ENCODE results near the gene ECHDC3.

ECHDC3 gene

GRCh38 chr10:11775412-11775811, 33.2 kb downstream of the ECHDC3 start:
- H3K36me3 ChIP-seq (ENCODE audit: control insufficient read depth, insufficient read depth, low read length): no peaks in the 10 kb centered on the region
- no peaks in the 10 kb centered on the region for H3K4me1 ChIP-seq (ENCODE audit: control insufficient read depth, insufficient read depth, low read length)
- no peaks in the 10 kb centered on the region for H3K27me3 ChIP-seq (ENCODE audit: control insufficient read depth, insufficient read depth, low read length)
- H3K4me3 ChIP-seq (ENCODE audit: low read depth, low read length): no peak overlapping the region
- H3K9me3 ChIP-seq (ENCODE audit: control insufficient read depth, insufficient read depth, low read length): no peaks in the 10 kb centered on the region
- H3K9ac ChIP-seq (ENCODE audit: low read depth, low read length): no peak overlapping the region

GRCh38 chr10:11776080-11776479, 33.9 kb downstream of the ECHDC3 start:
- Histone ChIP-seq H3K9ac (ENCODE audit: low read depth, low read length) (no peak overlapping the region), H3K4me3 (ENCODE audit: low read depth, low read length) (no peak overlapping the region), H3K4me1 (ENCODE audit: control insufficient read depth, insufficient read depth, low read length) (no peaks in the 10 kb centered on the region), H3K36me3 (ENCODE audit: control insufficient read depth, insufficient read depth, low read length) (no peaks in the 10 kb centered on the region), H3K9me3 (ENCODE audit: control insufficient read depth, insufficient read depth, low read length) (no peaks in the 10 kb centered on the region), H3K27me3 (ENCODE audit: control insufficient read depth, insufficient read depth, low read length) (no peaks in the 10 kb centered on the region)

GRCh38 chr10:11781114-11781513, 38.9 kb downstream of the ECHDC3 start:
- Histone ChIP-seq H3K9ac (ENCODE audit: low read depth, low read length) (no peak overlapping the region), H3K36me3 (ENCODE audit: control insufficient read depth, insufficient read depth, low read length) (no peaks in the 10 kb centered on the region), H3K9me3 (ENCODE audit: control insufficient read depth, insufficient read depth, low read length) (no peaks in the 10 kb centered on the region), H3K27me3 (ENCODE audit: control insufficient read depth, insufficient read depth, low read length) (no peaks in the 10 kb centered on the region), H3K4me3 (ENCODE audit: low read depth, low read length) (no peak overlapping the region), H3K4me1 (ENCODE audit: control insufficient read depth, insufficient read depth, low read length) (no peaks in the 10 kb centered on the region)

- no peaks in the 10 kb centered on the region for H3K36me3 ChIP-seq (ENCODE audit: control insufficient read depth, insufficient read depth, low read length)
- H3K9me3 ChIP-seq (ENCODE audit: control insufficient read depth, insufficient read depth, low read length): no peaks in the 10 kb centered on the region
- no peaks in the 10 kb centered on the region for H3K27me3 ChIP-seq (ENCODE audit: control insufficient read depth, insufficient read depth, low read length)
- no peak overlapping the region for H3K4me3 ChIP-seq (ENCODE audit: low read depth, low read length)
- no peak overlapping the region for H3K9ac ChIP-seq (ENCODE audit: low read depth, low read length)
- H3K4me1 ChIP-seq (ENCODE audit: control insufficient read depth, insufficient read depth, low read length): no peaks in the 10 kb centered on the region
Measured at GRCh38 chr10:11782793-11783557, 40.8 kb downstream of the ECHDC3 start.

GRCh38 chr10:11783558-11783865, 41.3 kb downstream of the ECHDC3 start:
- no peaks in the 10 kb centered on the region for H3K4me1 ChIP-seq (ENCODE audit: control insufficient read depth, insufficient read depth, low read length)
- no peak overlapping the region for H3K9ac ChIP-seq (ENCODE audit: low read depth, low read length)
- H3K9me3 ChIP-seq (ENCODE audit: control insufficient read depth, insufficient read depth, low read length): no peaks in the 10 kb centered on the region
- H3K4me3 ChIP-seq (ENCODE audit: low read depth, low read length): no peak overlapping the region
- H3K27me3 ChIP-seq (ENCODE audit: control insufficient read depth, insufficient read depth, low read length): no peaks in the 10 kb centered on the region
- no peaks in the 10 kb centered on the region for H3K36me3 ChIP-seq (ENCODE audit: control insufficient read depth, insufficient read depth, low read length)

- no peak overlapping the region for H3K4me3 ChIP-seq (ENCODE audit: low read depth, low read length)
- H3K9ac ChIP-seq (ENCODE audit: low read depth, low read length): no peak overlapping the region
- no peaks in the 10 kb centered on the region for H3K9me3 ChIP-seq (ENCODE audit: control insufficient read depth, insufficient read depth, low read length)
- H3K36me3 ChIP-seq (ENCODE audit: control insufficient read depth, insufficient read depth, low read length): no peaks in the 10 kb centered on the region
- no peaks in the 10 kb centered on the region for H3K27me3 ChIP-seq (ENCODE audit: control insufficient read depth, insufficient read depth, low read length)
- no peaks in the 10 kb centered on the region for H3K4me1 ChIP-seq (ENCODE audit: control insufficient read depth, insufficient read depth, low read length)
Measured at GRCh38 chr10:11787374-11787773, 45.2 kb downstream of the ECHDC3 start.

GRCh38 chr10:11787846-11788245, 45.7 kb downstream of the ECHDC3 start:
- Histone ChIP-seq H3K27me3 (ENCODE audit: control insufficient read depth, insufficient read depth, low read length) (no peaks in the 10 kb centered on the region), H3K9ac (ENCODE audit: low read depth, low read length) (no peak overlapping the region), H3K4me1 (ENCODE audit: control insufficient read depth, insufficient read depth, low read length) (no peaks in the 10 kb centered on the region), H3K36me3 (ENCODE audit: control insufficient read depth, insufficient read depth, low read length) (no peaks in the 10 kb centered on the region), H3K4me3 (ENCODE audit: low read depth, low read length) (no peak overlapping the region), H3K9me3 (ENCODE audit: control insufficient read depth, insufficient read depth, low read length) (no peaks in the 10 kb centered on the region)

- H3K27me3 ChIP-seq (ENCODE audit: control insufficient read depth, insufficient read depth, low read length): no peaks in the 10 kb centered on the region
- H3K4me3 ChIP-seq (ENCODE audit: low read depth, low read length): no peak overlapping the region
- no peak overlapping the region for H3K9ac ChIP-seq (ENCODE audit: low read depth, low read length)
- H3K4me1 ChIP-seq (ENCODE audit: control insufficient read depth, insufficient read depth, low read length): no peaks in the 10 kb centered on the region
- H3K36me3 ChIP-seq (ENCODE audit: control insufficient read depth, insufficient read depth, low read length): no peaks in the 10 kb centered on the region
- no peaks in the 10 kb centered on the region for H3K9me3 ChIP-seq (ENCODE audit: control insufficient read depth, insufficient read depth, low read length)
Measured at GRCh38 chr10:11789306-11789705, 47.1 kb downstream of the ECHDC3 start.

GRCh38 chr10:11789956-11790355, 47.8 kb downstream of the ECHDC3 start:
- no peaks in the 10 kb centered on the region for H3K36me3 ChIP-seq (ENCODE audit: control insufficient read depth, insufficient read depth, low read length)
- no peak overlapping the region for H3K4me3 ChIP-seq (ENCODE audit: low read depth, low read length)
- H3K9me3 ChIP-seq (ENCODE audit: control insufficient read depth, insufficient read depth, low read length): no peaks in the 10 kb centered on the region
- no peak overlapping the region for H3K9ac ChIP-seq (ENCODE audit: low read depth, low read length)
- no peaks in the 10 kb centered on the region for H3K27me3 ChIP-seq (ENCODE audit: control insufficient read depth, insufficient read depth, low read length)
- H3K4me1 ChIP-seq (ENCODE audit: control insufficient read depth, insufficient read depth, low read length): no peaks in the 10 kb centered on the region

- Histone ChIP-seq H3K27me3 (ENCODE audit: control insufficient read depth, insufficient read depth, low read length) (no peaks in the 10 kb centered on the region), H3K4me3 (ENCODE audit: low read depth, low read length) (no peak overlapping the region), H3K9ac (ENCODE audit: low read depth, low read length) (no peak overlapping the region), H3K36me3 (ENCODE audit: control insufficient read depth, insufficient read depth, low read length) (no peaks in the 10 kb centered on the region), H3K4me1 (ENCODE audit: control insufficient read depth, insufficient read depth, low read length) (no peaks in the 10 kb centered on the region), H3K9me3 (ENCODE audit: control insufficient read depth, insufficient read depth, low read length) (no peaks in the 10 kb centered on the region)
Measured at GRCh38 chr10:11793762-11794479, 51.7 kb downstream of the ECHDC3 start.

- Histone ChIP-seq H3K27me3 (ENCODE audit: control insufficient read depth, insufficient read depth, low read length) (no peaks in the 10 kb centered on the region), H3K4me1 (ENCODE audit: control insufficient read depth, insufficient read depth, low read length) (no peaks in the 10 kb centered on the region), H3K9ac (ENCODE audit: low read depth, low read length) (no peak overlapping the region), H3K36me3 (ENCODE audit: control insufficient read depth, insufficient read depth, low read length) (no peaks in the 10 kb centered on the region), H3K9me3 (ENCODE audit: control insufficient read depth, insufficient read depth, low read length) (no peaks in the 10 kb centered on the region), H3K4me3 (ENCODE audit: low read depth, low read length) (no peak overlapping the region)
Measured at GRCh38 chr10:11794566-11794965, 52.4 kb downstream of the ECHDC3 start.
